CD4-positive, CD25-positive, alpha-beta regulatory T cell (primary cell): ENCODE data around the gene FXYD5. TPM values are rescaled to one million over a fixed set of nuclear protein-coding genes. Genes with fewer than 3 reads are reported as not detected.

Experiments used
- ATAC-seq, 2 donors: fragments of 150-1000 bp; cut with Tn5 transposase; one replicate each; pipeline ENCODE4 v1.10.0; 2021; ENCODE audit warnings: low read depth in 2 of 2, moderate number of reproducible peaks in 2 of 2, moderate library complexity in 1 of 2
- DNase-seq, 3 donors: peaks; one replicate each; pipeline versions ENCODE4 v3.0.0 to v3.0.0-alpha.2; 2012 to 2022; ENCODE audit warnings: mixed read lengths in 1 of 3
- H3K27ac ChIP-seq: one replicate; pipeline ENCODE4 v1.7.0; 2013; ENCODE audit warnings: mild to moderate bottlenecking, low read length; ENCODE audit not compliant: insufficient read depth, poor library complexity, severe bottlenecking
- H3K27me3 ChIP-seq: one replicate; pipeline ENCODE4 v1.7.0; 2013; ENCODE audit warnings: low read length; ENCODE audit not compliant: control insufficient read depth, insufficient read depth
- H3K36me3 ChIP-seq: one replicate; pipeline ENCODE4 v1.7.0; 2013; ENCODE audit warnings: mild to moderate bottlenecking, low read length, moderate library complexity; ENCODE audit not compliant: control insufficient read depth, insufficient read depth
- H3K4me1 ChIP-seq: 2 replicates; pipeline ENCODE4 v1.7.0; 2013; ENCODE audit warnings: mild to moderate bottlenecking, low read length; ENCODE audit not compliant: insufficient read depth, control insufficient read depth, poor library complexity, severe bottlenecking
- H3K4me3 ChIP-seq: one replicate; pipeline ENCODE4 v1.7.0; 2013; ENCODE audit warnings: low read depth, mild to moderate bottlenecking, low read length, moderate library complexity
- H3K9me3 ChIP-seq, 2 experiments: 1 replicate in 1 of 2; 2 replicates in 1 of 2; pipeline ENCODE4 v1.7.0; 2013; ENCODE audit warnings: low read length in 2 of 2, mild to moderate bottlenecking in 1 of 2, moderate library complexity in 1 of 2; ENCODE audit not compliant: control insufficient read depth in 2 of 2
- H3K27ac Mint-ChIP-seq, 3 donors: one replicate each; pipeline ENCODE4 v1.8.0; 2020 to 2022; ENCODE audit warnings: mild to moderate bottlenecking in 3 of 3, mixed read lengths in 3 of 3, moderate library complexity in 2 of 3
- H3K27me3 Mint-ChIP-seq: one replicate; pipeline ENCODE4 v1.8.0; 2022; ENCODE audit warnings: mild to moderate bottlenecking, mixed read lengths
- H3K36me3 Mint-ChIP-seq: one replicate; pipeline ENCODE4 v1.8.0; 2020; ENCODE audit warnings: mixed read lengths
- H3K4me1 Mint-ChIP-seq, 4 donors: one replicate each; pipeline ENCODE4 v1.8.0; 2020 to 2022; ENCODE audit warnings: mixed read lengths in 4 of 4, mild to moderate bottlenecking in 1 of 4
- H3K4me3 Mint-ChIP-seq, 4 donors: one replicate each; pipeline ENCODE4 v1.8.0; 2020 to 2022; ENCODE audit warnings: mild to moderate bottlenecking in 4 of 4, mixed read lengths in 4 of 4, moderate library complexity in 3 of 4
- H3K9me3 Mint-ChIP-seq, 7 donors: one replicate each; pipeline ENCODE4 v1.8.0; 2020 to 2022; ENCODE audit warnings: mixed read lengths in 7 of 7, mild to moderate bottlenecking in 3 of 7, moderate library complexity in 2 of 7
- polyA plus RNA-seq, 4 donors: library from polyadenylated mRNA; unstranded; fragments of 300-500 nt; fragmentation: Illumina TruSeq; gene quantifications; one replicate each; pipeline ENCODE4 v1.2.3, GENCODE V29; 2021
- total RNA-seq: library from RNA; stranded (reverse); gene quantifications from one replicate; pipeline ENCODE4 v1.2.3, GENCODE V29; 2022

Gene FXYD5
- total and polyA plus RNA-seq, 5 donors from 2014 or later = 465 to 575 (median 490) TPM

DNA sequence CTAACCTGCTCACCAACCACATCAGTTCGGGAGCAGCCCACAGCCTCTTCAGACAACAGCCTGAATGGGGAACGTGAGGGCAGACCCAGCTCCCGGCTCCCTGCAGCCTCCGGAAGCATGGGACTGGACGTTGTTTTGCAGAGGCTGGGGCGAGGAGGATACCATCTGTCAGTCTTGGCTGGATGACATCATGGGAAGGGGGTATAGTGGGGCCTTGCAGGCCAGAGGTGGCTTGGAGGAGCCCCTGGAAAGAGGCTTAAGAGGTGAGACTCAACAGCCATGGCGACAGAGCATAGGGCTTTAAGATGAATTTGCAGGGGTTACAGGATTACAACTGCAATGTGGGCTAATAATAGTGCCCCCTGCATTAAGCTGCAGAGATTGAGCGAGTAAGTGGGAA, 37.4 kb upstream of the FXYD5 start:
- DNase-seq = no peak
- no peak overlapping the region for H3K4me3 ChIP-seq
- ATAC-seq = no peak
- no peak overlapping the region for H3K27ac Mint-ChIP-seq
- no peaks in the 10 kb centered on the region for H3K9me3 ChIP-seq
- H3K27me3 ChIP-seq = no peaks in the 10 kb centered on the region
- H3K4me1 Mint-ChIP-seq = peaks cover 3 to 8% (median 5%) of the 10 kb centered on the region in 4 donors
- H3K36me3 Mint-ChIP-seq = no peaks in the 10 kb centered on the region
- no peak overlapping the region for H3K27ac ChIP-seq
- H3K9me3 Mint-ChIP-seq = no peaks in the 10 kb centered on the region
- peaks cover 6% of the 10 kb centered on the region for H3K4me1 ChIP-seq
- H3K4me3 Mint-ChIP-seq = no peak overlapping the region
- no peaks in the 10 kb centered on the region for H3K36me3 ChIP-seq
- H3K27me3 Mint-ChIP-seq = peaks cover 4% of the 10 kb centered on the region

GRCh38 chr19:35117799-35118198, 36.7 kb upstream of the FXYD5 start:
- no peaks in the 10 kb centered on the region for H3K27me3 ChIP-seq
- no peaks in the 10 kb centered on the region for H3K36me3 Mint-ChIP-seq
- H3K4me1 ChIP-seq = peaks cover 6% of the 10 kb centered on the region
- H3K27ac ChIP-seq = no peak overlapping the region
- ATAC-seq (no peak), DNase-seq (no peak)
- peaks cover 3 to 8% (median 5%) of the 10 kb centered on the region in 4 donors for H3K4me1 Mint-ChIP-seq
- H3K4me3 ChIP-seq = no peak overlapping the region
- peaks cover 4% of the 10 kb centered on the region for H3K27me3 Mint-ChIP-seq
- H3K36me3 ChIP-seq = no peaks in the 10 kb centered on the region
- H3K9me3 ChIP-seq = no peaks in the 10 kb centered on the region
- peak overlapping the region in 1 of 3 donors; percentile 36 for H3K27ac Mint-ChIP-seq
- H3K9me3 Mint-ChIP-seq = no peaks in the 10 kb centered on the region
- H3K4me3 Mint-ChIP-seq = no peak overlapping the region

DNA sequence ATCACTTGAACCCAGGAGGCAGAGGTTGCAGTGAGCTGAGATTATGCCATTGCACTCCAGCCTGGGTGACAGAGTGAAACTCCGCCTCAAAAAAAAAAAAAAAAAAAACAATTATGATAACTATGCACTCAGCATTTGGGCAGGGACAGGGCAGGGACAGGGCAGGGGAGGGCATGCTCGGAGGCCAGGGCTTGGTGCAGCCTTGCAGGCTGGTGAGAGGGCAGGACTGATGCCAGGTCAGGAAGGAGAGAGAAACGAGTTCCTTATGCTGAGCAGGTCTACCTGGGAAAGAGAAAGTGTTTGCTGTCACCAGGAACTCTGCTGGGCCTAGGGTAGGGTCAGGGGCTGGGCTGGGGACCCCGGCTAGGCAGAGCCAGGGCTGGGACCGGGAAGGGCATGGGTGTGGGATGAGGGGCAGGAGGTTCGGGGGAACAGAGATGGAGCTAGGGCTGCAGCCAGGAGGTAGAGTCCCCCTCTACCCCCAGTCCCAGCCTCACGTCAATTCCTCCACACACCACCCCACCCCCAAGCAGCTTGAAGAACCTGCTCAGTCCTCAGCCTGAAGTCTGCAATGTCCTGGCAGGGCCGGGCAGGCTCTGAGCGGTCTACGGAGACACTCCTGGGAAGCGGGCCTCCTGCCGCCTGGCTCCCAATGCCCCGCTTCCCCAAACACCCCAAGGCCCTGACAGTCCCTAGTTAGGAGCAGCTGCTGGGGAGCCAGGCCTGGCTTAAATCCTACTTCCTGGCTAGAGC, 36.1 kb upstream of the FXYD5 start:
- H3K4me1 ChIP-seq = peaks cover 6% of the 10 kb centered on the region
- H3K4me3 Mint-ChIP-seq = no peak overlapping the region
- H3K27ac ChIP-seq = no peak overlapping the region
- H3K27ac Mint-ChIP-seq = no peak overlapping the region
- H3K27me3 ChIP-seq = no peaks in the 10 kb centered on the region
- no peaks in the 10 kb centered on the region for H3K36me3 Mint-ChIP-seq
- H3K4me1 Mint-ChIP-seq = peaks cover 3 to 8% (median 5%) of the 10 kb centered on the region in 4 donors
- H3K27me3 Mint-ChIP-seq = peaks cover 4% of the 10 kb centered on the region
- no peaks in the 10 kb centered on the region for H3K36me3 ChIP-seq
- no peak overlapping the region for H3K4me3 ChIP-seq
- no peaks in the 10 kb centered on the region for H3K9me3 ChIP-seq
- ATAC-seq (no peak), DNase-seq (no peak)
- no peaks in the 10 kb centered on the region for H3K9me3 Mint-ChIP-seq

- H3K27ac ChIP-seq = no peak overlapping the region
- H3K4me1 ChIP-seq = peaks cover 6% of the 10 kb centered on the region
- H3K36me3 Mint-ChIP-seq = peaks cover 3% of the 10 kb centered on the region
- peaks cover 4 to 12% (median 6%) of the 10 kb centered on the region in 4 donors for H3K4me1 Mint-ChIP-seq
- H3K27me3 Mint-ChIP-seq = peaks cover 4% of the 10 kb centered on the region
- no peak overlapping the region for H3K4me3 Mint-ChIP-seq
- no peak overlapping the region for H3K4me3 ChIP-seq
- no peak for DNase-seq
- H3K9me3 Mint-ChIP-seq = no peaks in the 10 kb centered on the region
- no peak overlapping the region for H3K27ac Mint-ChIP-seq
- H3K27me3 ChIP-seq = no peaks in the 10 kb centered on the region
- ATAC-seq = no peak
- H3K36me3 ChIP-seq = no peaks in the 10 kb centered on the region
- no peaks in the 10 kb centered on the region for H3K9me3 ChIP-seq
Observed at GRCh38 chr19:35119091-35119490, 35.4 kb upstream of the FXYD5 start.

DNA sequence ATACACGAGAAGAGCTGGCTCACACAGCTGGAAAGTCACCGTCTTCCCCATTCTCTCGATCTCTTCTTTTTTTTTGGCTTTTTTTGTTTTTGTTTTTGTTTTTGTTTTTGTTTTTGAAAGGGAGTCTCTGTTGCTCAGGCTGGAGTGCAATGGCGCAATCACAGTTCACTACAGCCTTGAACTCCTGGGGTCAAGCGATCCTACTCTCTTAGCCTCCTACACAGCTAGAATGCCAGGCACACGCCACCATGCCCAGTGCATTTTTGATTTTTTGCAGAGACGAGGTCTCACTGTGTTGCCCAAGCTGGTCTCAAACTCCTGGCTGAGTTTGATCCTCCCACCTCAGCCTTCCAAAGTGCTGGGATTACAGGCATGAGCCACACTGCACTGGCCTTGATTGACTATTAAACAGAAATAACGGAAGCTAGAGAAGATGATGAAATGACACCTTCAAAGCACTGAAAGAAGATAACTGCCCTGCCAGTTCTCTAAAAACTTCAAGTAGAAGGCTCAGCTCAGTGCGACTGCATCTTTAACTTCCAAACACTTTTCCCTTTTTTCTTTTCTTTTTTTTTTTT, 34.9 kb upstream of the FXYD5 start:
- H3K4me3 ChIP-seq = no peak overlapping the region
- no peak overlapping the region for H3K27ac ChIP-seq
- Mint-ChIP-seq H3K36me3 (peaks cover 3% of the 10 kb centered on the region), H3K27me3 (peaks cover 4% of the 10 kb centered on the region), H3K27ac (no peak overlapping the region), H3K4me1 (peaks cover under 1 to 14% (median 6%) of the 10 kb centered on the region in 4 donors), H3K9me3 (no peaks in the 10 kb centered on the region), H3K4me3 (no peak overlapping the region)
- H3K27me3 ChIP-seq = no peaks in the 10 kb centered on the region
- no peak for DNase-seq
- ATAC-seq = no peak
- H3K36me3 ChIP-seq = no peaks in the 10 kb centered on the region
- H3K4me1 ChIP-seq = peaks cover 8% of the 10 kb centered on the region
- no peaks in the 10 kb centered on the region for H3K9me3 ChIP-seq

GRCh38 chr19:35120492-35120891, 34.0 kb upstream of the FXYD5 start:
- Histone ChIP-seq H3K36me3 (no peaks in the 10 kb centered on the region), H3K9me3 (no peaks in the 10 kb centered on the region), H3K27ac (no peak overlapping the region), H3K4me3 (no peak overlapping the region), H3K4me1 (peaks cover 9% of the 10 kb centered on the region), H3K27me3 (no peaks in the 10 kb centered on the region)
- Mint-ChIP-seq H3K4me1 (peaks cover 0 to 14% (median 5%) of the 10 kb centered on the region in 4 donors), H3K9me3 (no peaks in the 10 kb centered on the region), H3K27me3 (peaks cover 4% of the 10 kb centered on the region), H3K36me3 (peaks cover 3% of the 10 kb centered on the region), H3K4me3 (no peak overlapping the region), H3K27ac (no peak overlapping the region)
- DNase-seq (no peak), ATAC-seq (no peak)

DNA sequence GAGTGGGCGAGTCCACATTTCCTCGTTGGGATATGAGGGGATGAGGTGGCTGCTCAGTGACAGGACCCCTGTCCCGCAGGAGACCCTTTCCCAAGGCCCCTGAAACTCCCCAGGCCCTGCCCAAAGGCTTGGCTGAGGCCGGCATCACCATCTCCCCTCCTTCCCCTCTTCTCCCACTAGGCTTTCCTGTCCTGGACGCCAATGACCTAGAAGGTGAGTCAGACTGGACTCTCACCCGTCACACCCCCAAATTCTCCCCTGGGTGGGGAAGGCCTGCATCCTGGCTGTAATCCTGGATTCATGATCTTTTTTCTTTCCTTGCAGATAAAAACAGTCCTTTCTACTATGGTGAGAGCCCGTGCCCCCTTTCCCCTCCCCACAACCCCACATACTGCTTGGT, 33.6 kb upstream of the FXYD5 start:
- DNase-seq = no peak
- H3K9me3 ChIP-seq = no peaks in the 10 kb centered on the region
- no peak overlapping the region for H3K4me3 Mint-ChIP-seq
- H3K27ac Mint-ChIP-seq = no peak overlapping the region
- peaks cover 0 to 18% (median 5%) of the 10 kb centered on the region in 4 donors for H3K4me1 Mint-ChIP-seq
- peaks cover 4% of the 10 kb centered on the region for H3K27me3 Mint-ChIP-seq
- peaks cover 3% of the 10 kb centered on the region for H3K36me3 Mint-ChIP-seq
- H3K36me3 ChIP-seq = no peaks in the 10 kb centered on the region
- H3K9me3 Mint-ChIP-seq = no peaks in the 10 kb centered on the region
- ATAC-seq = no peak
- no peaks in the 10 kb centered on the region for H3K27me3 ChIP-seq
- H3K27ac ChIP-seq = no peak overlapping the region
- no peak overlapping the region for H3K4me3 ChIP-seq
- H3K4me1 ChIP-seq = peaks cover 9% of the 10 kb centered on the region
